GM10847 (cell line): ENCODE results near the gene IRF2BP1.

ENCODE experiments used
- POLR2A ChIP-seq: IDR thresholded peaks from 2 replicates; pipeline ENCODE4 v1.6.1; 2011; ENCODE audit not compliant: insufficient read length; ENCODE audit errors: extremely low read depth

IRF2BP1 gene

DNA sequence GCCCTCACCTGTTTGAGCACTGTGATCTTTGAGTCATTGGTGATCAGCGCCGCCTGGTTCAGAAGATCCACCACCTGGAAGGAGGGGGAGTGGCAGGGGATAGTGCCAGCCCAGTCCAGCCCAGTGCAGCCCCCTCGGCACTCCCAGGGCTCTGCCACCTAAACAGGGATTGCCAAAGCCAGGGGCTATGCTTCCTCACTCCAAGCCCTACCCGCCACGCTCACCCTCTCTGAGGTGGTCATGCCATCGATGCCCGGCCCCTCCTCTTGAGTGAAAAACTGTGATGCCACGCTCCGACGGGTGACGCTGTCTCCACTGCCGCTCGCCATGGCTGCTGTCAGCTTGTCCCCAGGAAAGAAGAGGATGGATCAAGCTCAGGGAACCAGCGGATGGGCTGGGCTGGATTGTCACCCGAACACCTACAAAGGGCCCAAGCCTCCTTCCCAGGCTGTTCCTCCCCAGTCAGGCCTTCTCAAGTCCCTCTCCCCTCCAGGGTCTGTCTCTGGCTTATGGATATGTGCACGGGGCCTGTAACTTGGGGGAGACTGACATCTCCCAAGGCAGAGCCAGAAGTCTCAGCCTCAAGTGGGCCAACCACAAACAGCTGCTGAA is 31.7 kb downstream of the IRF2BP1 start:
- TF ChIP-seq POLR2A: no peak

GRCh38 chr19:45852983-45853382 is 33.0 kb downstream of the IRF2BP1 start:
- no peak for TF ChIP-seq POLR2A

- no peak for TF ChIP-seq POLR2A
Measured at GRCh38 chr19:45852145-45852750, 33.7 kb downstream of the IRF2BP1 start.

DNA sequence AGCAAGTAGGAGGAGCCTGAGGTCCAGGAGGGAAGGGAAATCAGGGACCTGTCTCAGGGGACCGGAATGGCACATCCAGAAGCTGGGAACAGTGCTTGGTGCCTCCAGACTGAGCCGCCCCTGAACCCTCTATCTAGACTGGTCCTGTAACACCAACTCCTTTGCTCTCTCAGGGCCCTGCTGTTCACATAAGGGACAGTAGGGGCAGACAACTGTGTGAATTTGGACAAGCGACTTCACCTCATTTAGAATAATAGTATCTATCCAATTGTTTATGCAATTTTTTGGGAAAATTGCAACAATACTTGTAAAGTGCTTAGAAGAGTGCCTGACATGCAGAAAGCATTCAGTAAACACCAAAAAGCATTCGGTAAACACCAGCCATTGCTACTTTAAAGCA is 37.0 kb downstream of the IRF2BP1 start:
- TF ChIP-seq POLR2A: no peak

DNA sequence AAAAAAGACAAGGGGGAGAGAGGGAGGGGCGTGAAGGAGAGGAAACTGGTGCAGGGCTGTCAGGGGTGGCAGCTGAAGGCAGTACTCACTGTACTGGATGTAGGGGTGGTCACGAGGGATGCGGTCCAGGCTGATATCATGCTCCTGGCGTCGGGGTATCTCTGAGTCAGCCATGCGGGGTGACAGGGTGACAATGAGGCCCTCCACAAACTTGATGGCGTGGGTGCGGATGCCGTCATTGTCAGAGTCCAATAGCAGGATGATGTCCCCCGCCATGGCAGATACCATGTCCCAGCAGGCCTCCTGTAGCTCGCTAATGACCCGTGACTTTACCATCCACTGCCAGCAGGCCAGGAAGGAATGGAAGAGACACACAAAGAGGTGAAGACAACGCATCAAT is 38.3 kb downstream of the IRF2BP1 start:
- no peak for TF ChIP-seq POLR2A

GRCh38 chr19:45842198-45842597 is 43.7 kb downstream of the IRF2BP1 start:
- TF ChIP-seq POLR2A: no peak

GRCh38 chr19:45834970-45835369 is 51.0 kb downstream of the IRF2BP1 start:
- TF ChIP-seq POLR2A: no peak
